Smooth muscle cell (in vitro differentiated cells): ENCODE data around the gene LGR6. TPM values are rescaled to one million over a fixed set of nuclear protein-coding genes. Genes with fewer than 3 reads are reported as not detected.

Experiments used
- DNase-seq: peaks from one replicate; lab custom pipeline; 2025; ENCODE audit not compliant: unreplicated experiment; lab: John Stamatoyannopoulos, UW
- H2AFZ ChIP-seq: fragments of 200-600 bp; sonication (generic); 2 replicates; pipeline ENCODE4 v1.6.0; 2016; ENCODE audit warnings: antibody characterized with exemption, low read depth, mild to moderate bottlenecking
- H3F3A ChIP-seq: fragments of 200-600 bp; sonication (generic); 2 replicates; pipeline ENCODE4 v1.6.0; 2017; ENCODE audit warnings: antibody characterized with exemption, low read depth
- H3K27ac ChIP-seq: fragments of 200-600 bp; sonication (generic); 2 replicates; pipeline ENCODE4 v1.5.1; 2016; ENCODE audit warnings: low read depth, mild to moderate bottlenecking
- H3K27me3 ChIP-seq: fragments of 200-600 bp; sonication (generic); 2 replicates; pipeline ENCODE4 v1.6.1; 2016; ENCODE audit warnings: low read depth, mild to moderate bottlenecking
- H3K36me3 ChIP-seq: fragments of 200-600 bp; sonication (generic); 2 replicates; pipeline ENCODE4 v1.5.1; 2016; ENCODE audit warnings: low read depth
- H3K4me1 ChIP-seq: fragments of 200-600 bp; sonication (generic); 2 replicates; pipeline ENCODE4 v1.5.1; 2016; ENCODE audit warnings: low read depth
- H3K4me2 ChIP-seq: fragments of 200-600 bp; sonication (generic); 2 replicates; pipeline ENCODE4 v1.6.0; 2016; ENCODE audit warnings: mild to moderate bottlenecking
- H3K4me3 ChIP-seq: fragments of 200-600 bp; sonication (generic); 2 replicates; pipeline ENCODE4 v1.5.1; 2016; ENCODE audit warnings: mild to moderate bottlenecking
- H3K79me2 ChIP-seq: fragments of 200-600 bp; sonication (generic); 2 replicates; pipeline ENCODE4 v1.6.0; 2016; ENCODE audit warnings: low read depth, mild to moderate bottlenecking
- H3K9ac ChIP-seq: fragments of 200-600 bp; sonication (generic); 2 replicates; pipeline ENCODE4 v1.6.0; 2016; ENCODE audit warnings: low read depth
- H3K9me3 ChIP-seq: fragments of 200-600 bp; sonication (generic); replicated peaks from 2 replicates; pipeline ENCODE4 v1.5.1; 2016; ENCODE audit warnings: low read depth
- H4K20me1 ChIP-seq: fragments of 200-600 bp; sonication (generic); 2 replicates; pipeline ENCODE4 v1.6.0; 2016; ENCODE audit warnings: low read depth
- WGBS: methylation state at CpG from one replicate; pipeline ENCODE4 v1.1.7; 2016; ENCODE audit warnings: low lambda C conversion rate; 5-methylcytosine and 5-hydroxymethylcytosine counted together
- polyA plus RNA-seq: library from polyadenylated mRNA; unstranded; fragments of >200 nt; fragmentation: Nextera tagmentation; extraction: Ambion mirVana; gene quantifications from 2 replicates; pipeline ENCODE4 v1.2.1, GENCODE V29; 2016
- total RNA-seq: library from RNA; depleted of rRNA; stranded (reverse); fragments of >200 nt; gene quantifications from 2 replicates; pipeline ENCODE4 v1.2.3, GENCODE V29; 2014
- TF ChIP-seq, protein P1 (sequence below): fragments of 200-600 bp; sonication (generic); IDR thresholded peaks from 2 replicates; pipeline ENCODE4 v1.5.1; 2017; ENCODE audit warnings: borderline replicate concordance, mild to moderate bottlenecking, antibody characterized with exemption; ENCODE audit not compliant: insufficient read depth, poor library complexity, severe bottlenecking

Gene LGR6
- total and polyA plus RNA-seq, 2 experiments from 2014 or later = 1.8 to 2.9 TPM

DNA sequence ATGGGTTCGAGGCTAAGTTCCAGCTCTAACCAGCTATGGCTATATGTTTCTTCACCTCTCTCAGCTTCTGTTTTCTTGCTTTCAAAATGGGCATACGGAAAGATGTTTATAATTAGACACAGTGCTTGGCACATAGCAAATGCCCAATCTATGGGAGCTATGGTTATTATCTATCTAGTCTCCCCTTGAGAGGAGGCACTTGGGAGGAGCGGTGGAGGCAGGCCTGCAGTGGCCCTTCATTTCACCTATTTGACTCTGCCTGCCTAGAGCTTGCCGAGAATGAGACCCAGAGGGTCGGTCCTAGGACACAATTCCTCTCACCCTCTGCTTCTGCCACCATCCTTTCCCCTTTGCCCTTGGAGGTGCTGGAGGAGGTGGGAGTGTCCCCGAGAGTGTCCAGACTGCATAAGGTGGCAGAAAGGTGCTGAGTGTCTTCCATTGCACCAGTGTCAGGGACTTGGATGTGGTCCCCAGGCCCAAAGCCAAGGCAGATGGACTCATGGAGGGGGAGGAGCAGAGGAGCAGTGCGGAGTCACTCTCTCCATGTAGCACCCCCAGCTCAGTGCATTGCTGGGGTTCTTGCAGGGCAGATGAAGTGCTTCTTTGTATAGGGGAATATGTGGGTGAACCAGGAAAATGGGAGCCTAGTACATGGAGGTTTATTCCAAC, 9.0 kb downstream of the LGR6 start:
- Histone ChIP-seq H3K9me3 (no peaks in the 10 kb centered on the region), H3K27ac (no peak overlapping the region), H3K4me2 (no peak overlapping the region), H3K4me1 (no peaks in the 10 kb centered on the region), H2AFZ (no peak overlapping the region), H4K20me1 (no peaks in the 10 kb centered on the region), H3K4me3 (no peak overlapping the region), H3K9ac (no peak overlapping the region), H3K27me3 (no peaks in the 10 kb centered on the region), H3F3A (no peaks in the 10 kb centered on the region), H3K36me3 (no peaks in the 10 kb centered on the region), H3K79me2 (no peaks in the 10 kb centered on the region)
- TF ChIP-seq, protein P1, sequence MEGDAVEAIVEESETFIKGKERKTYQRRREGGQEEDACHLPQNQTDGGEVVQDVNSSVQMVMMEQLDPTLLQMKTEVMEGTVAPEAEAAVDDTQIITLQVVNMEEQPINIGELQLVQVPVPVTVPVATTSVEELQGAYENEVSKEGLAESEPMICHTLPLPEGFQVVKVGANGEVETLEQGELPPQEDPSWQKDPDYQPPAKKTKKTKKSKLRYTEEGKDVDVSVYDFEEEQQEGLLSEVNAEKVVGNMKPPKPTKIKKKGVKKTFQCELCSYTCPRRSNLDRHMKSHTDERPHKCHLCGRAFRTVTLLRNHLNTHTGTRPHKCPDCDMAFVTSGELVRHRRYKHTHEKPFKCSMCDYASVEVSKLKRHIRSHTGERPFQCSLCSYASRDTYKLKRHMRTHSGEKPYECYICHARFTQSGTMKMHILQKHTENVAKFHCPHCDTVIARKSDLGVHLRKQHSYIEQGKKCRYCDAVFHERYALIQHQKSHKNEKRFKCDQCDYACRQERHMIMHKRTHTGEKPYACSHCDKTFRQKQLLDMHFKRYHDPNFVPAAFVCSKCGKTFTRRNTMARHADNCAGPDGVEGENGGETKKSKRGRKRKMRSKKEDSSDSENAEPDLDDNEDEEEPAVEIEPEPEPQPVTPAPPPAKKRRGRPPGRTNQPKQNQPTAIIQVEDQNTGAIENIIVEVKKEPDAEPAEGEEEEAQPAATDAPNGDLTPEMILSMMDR = no peak
- WGBS = 94% methylated on average over 7 of the region's 7 CpGs
- no peak for DNase-seq

DNA sequence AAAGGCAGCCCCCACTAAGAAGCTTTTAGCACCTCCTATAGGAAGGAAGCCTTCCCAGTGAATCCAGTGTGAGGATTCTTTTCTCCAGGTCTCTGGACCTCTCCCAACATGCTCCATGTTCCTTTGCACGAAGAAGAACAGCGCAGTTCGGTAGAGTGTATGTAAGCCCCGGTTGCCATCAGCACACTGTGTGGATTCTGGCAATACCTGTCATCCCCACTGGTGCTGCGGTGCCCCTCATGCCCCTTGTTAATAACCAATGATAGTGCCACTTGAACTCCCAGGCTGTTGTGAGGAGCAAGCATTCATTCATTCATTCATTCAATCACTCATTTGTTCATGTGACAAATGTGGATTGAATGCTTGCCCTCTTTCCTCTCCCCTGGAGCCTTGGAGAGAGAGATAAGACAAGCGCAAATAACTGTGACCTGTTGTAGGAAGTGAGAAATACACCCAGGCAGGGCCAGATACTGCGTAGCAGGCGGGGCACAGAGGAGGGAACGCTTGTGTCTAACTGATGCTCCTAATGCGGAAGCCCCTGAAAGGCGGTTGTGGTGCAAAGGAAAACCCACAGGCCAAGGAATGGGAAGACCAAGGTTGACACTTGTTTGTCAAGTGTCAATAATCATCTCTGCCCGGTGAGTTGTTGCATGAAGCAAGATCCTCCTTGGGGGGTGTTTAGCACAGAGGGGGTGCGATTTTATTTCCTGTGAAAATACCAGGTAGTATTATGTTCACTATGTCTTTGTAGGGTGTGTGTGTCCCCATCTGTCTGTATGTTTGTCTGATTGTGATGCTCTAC, 9.8 kb downstream of the LGR6 start:
- no peaks in the 10 kb centered on the region for H3F3A ChIP-seq
- no peak overlapping the region for H3K4me3 ChIP-seq
- no peaks in the 10 kb centered on the region for H3K4me1 ChIP-seq
- no peaks in the 10 kb centered on the region for H3K27me3 ChIP-seq
- no peaks in the 10 kb centered on the region for H3K9me3 ChIP-seq
- no peaks in the 10 kb centered on the region for H3K36me3 ChIP-seq
- no peaks in the 10 kb centered on the region for H3K79me2 ChIP-seq
- DNase-seq = no peak
- TF ChIP-seq, protein P1 = no peak
- no peaks in the 10 kb centered on the region for H4K20me1 ChIP-seq
- no peak overlapping the region for H3K9ac ChIP-seq
- 91% methylated on average over 13 of the region's 13 CpGs for WGBS
- no peak overlapping the region for H2AFZ ChIP-seq
- H3K27ac ChIP-seq = no peak overlapping the region
- H3K4me2 ChIP-seq = no peak overlapping the region

DNA sequence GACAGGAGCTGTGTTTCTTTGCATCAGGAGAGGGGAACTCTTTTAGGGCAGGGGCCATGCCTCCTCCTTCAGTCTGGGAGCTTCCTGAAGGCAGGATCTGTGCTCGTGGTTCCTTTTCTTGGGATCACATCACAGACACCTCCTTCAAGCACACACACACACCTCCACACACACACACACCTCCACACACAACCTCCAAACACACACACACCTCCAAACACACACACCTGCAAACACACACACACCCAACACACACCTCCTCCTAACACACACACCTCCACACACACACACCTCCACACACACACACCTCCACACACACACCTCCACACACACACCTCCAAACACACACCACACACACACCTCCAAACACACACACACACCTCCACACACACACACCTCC, 10.5 kb downstream of the LGR6 start:
- no peak for DNase-seq
- Histone ChIP-seq H4K20me1 (no peaks in the 10 kb centered on the region), H3K4me1 (no peaks in the 10 kb centered on the region), H3K4me3 (no peak overlapping the region), H3K36me3 (no peaks in the 10 kb centered on the region), H2AFZ (no peak overlapping the region), H3K9me3 (no peaks in the 10 kb centered on the region), H3K27ac (no peak overlapping the region), H3K27me3 (no peaks in the 10 kb centered on the region), H3K9ac (no peak overlapping the region), H3F3A (no peaks in the 10 kb centered on the region), H3K4me2 (no peak overlapping the region), H3K79me2 (no peaks in the 10 kb centered on the region)
- 75% methylated on average over 1 of the region's 1 CpG for WGBS
- TF ChIP-seq, protein P1 = no peak
